Prostate gland (tissue), 2 donors: ENCODE results near the gene CCNI.

Experiments used
- POLR2A ChIP-seq: fragments of 450-650 bp; IDR thresholded peaks from one replicate; pipeline ENCODE4 v1.6.1; 2016; ENCODE audit warnings: antibody characterized with exemption, mild to moderate bottlenecking
- TF ChIP-seq, protein P1 (sequence below), 4 experiments: fragments of 200-600 bp in 2 of 4; fragments of 450-650 bp in 2 of 4; sonication (generic) in 2 of 4; IDR thresholded peaks; 1 replicate in 3 of 4; 2 replicates in 1 of 4; pipeline ENCODE4 v1.5.1; 2016 to 2019; ENCODE audit warnings: antibody characterized with exemption in 4 of 4, mild to moderate bottlenecking in 2 of 4, moderate library complexity in 2 of 4

DNA sequence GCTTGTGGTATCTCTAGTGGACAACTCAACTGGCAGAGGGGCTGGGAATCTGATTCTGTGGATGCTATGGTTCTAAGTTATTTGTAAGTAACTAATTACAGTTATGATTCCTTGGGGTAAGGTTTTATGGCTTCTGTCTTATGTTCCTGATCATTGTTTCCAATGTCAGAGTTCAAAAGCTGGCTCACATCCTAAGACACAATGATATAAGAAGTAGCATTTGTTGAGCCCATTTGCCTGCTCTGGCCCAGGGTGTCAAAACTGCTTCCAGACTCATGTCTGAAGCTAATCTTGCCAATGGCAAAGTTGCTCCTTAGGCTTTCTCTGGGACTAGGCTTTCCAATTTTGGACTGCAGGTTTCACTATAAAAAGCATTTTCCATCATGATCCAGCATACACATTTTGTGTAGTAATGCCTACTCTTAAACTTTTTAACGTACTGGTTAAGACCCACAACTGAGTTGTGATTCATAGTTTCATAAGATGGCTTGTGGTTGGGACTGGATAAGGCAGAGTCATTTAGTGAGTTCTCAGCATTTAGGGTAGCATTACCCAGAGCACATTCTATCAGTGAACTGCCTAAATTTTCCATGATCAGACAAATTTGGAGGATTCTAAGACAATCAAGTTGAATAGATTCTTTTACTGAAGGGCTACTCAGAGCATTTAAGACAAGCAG, 50.0 kb downstream of the CCNI start:
- TF ChIP-seq, protein P1, sequence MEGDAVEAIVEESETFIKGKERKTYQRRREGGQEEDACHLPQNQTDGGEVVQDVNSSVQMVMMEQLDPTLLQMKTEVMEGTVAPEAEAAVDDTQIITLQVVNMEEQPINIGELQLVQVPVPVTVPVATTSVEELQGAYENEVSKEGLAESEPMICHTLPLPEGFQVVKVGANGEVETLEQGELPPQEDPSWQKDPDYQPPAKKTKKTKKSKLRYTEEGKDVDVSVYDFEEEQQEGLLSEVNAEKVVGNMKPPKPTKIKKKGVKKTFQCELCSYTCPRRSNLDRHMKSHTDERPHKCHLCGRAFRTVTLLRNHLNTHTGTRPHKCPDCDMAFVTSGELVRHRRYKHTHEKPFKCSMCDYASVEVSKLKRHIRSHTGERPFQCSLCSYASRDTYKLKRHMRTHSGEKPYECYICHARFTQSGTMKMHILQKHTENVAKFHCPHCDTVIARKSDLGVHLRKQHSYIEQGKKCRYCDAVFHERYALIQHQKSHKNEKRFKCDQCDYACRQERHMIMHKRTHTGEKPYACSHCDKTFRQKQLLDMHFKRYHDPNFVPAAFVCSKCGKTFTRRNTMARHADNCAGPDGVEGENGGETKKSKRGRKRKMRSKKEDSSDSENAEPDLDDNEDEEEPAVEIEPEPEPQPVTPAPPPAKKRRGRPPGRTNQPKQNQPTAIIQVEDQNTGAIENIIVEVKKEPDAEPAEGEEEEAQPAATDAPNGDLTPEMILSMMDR (IDR thresholded peaks at IDR 0.05) = no peak
- TF ChIP-seq POLR2A = no peak
